GM18507 (cell line): ENCODE data around the gene XIAP.

Experiments used
- DNase-seq: peaks from one replicate; pipeline ENCODE4 v3.0.0; 2011; ENCODE audit warnings: low read depth; ENCODE audit not compliant: insufficient read length; ENCODE audit errors: extremely low spot score
- FAIRE-seq: peaks from 2 replicates; lab custom pipeline; 2011; peaks lifted over from hg19 to GRCh38; lab: Jason Lieb, UNC

Gene XIAP

DNA sequence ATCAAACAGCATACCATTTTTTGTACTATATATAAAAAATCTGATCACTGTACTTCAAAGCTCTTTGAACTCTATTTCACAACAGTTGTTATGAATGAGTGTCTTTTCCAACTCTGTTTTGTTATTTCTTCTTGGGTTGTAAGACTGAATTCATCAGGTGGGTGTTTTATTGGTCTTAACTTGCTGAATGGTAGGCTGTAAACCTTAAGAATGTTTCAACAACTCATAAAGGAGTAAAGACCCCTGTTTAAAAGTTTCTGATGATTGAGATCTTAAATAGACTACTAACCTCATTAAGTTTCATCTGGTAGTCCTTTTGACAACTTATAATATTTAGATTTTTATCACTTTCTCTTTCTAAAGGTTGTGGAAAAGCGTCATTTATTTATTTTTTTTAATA, 83.2 kb downstream of the XIAP start:
- FAIRE-seq (no peak), DNase-seq (no peak)

- FAIRE-seq (no peak), DNase-seq (no peak)
Measured at GRCh38 chrX:123943488-123943887, 83.6 kb downstream of the XIAP start.

- FAIRE-seq: no peak
- no peak for DNase-seq
Measured at GRCh38 chrX:123949846-123950245, 90.0 kb downstream of the XIAP start.

DNA sequence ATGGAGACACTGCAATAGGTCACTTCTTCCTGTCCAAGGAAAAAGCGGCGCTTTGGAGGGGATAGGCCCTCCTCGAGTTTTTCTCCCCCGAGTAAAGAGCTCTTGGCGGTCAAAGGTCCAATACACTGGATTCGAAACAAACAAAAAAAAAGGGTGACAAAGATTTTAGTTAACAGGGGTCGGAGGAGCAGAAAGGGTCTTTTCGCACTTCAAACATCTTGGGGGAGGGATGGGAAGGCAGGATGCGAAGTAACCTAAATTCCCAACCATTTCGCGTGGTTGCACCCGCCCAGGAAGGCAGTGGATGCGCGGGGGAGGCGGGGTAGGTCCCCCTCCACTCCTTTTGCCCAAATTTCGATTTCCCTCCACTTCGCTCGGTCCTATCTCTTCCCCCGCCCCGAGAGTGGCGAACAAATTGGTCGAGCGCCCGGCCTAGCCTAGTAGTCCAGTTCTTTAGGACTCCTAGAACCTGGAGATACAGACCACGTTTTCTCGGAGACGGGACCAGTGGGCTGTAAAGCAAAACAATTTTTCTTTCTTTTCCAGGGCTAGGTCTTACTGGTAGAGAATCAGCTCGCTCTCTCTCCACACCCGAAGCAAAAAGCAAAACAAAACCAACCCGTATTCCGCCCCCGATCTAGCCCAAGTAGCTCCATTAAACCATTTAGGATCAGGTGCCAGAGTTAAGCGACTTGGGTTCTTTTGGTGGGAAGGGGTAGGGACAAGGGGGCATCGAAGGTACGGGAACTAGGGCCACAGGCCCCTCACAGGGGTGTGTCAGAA, 99.6 kb downstream of the XIAP start:
- FAIRE-seq (peak; percentile 63), DNase-seq (no peak)

GRCh38 chrX:123960956-123961267, 101.1 kb downstream of the XIAP start:
- DNase-seq (no peak), FAIRE-seq (no peak)

GRCh38 chrX:123961268-123962005, 101.6 kb downstream of the XIAP start, which contains the start of gene STAG2:
Gene STAG2, plus strand, starts transcription at chrX:123961706. Its CDS starts 60,922 bp downstream, at chrX:124022628.
- no peak for DNase-seq
- peak; percentile 81 for FAIRE-seq

GRCh38 chrX:123962006-123962467, 102.2 kb downstream of the XIAP start:
- peak; percentile 31 for FAIRE-seq
- no peak for DNase-seq

DNA sequence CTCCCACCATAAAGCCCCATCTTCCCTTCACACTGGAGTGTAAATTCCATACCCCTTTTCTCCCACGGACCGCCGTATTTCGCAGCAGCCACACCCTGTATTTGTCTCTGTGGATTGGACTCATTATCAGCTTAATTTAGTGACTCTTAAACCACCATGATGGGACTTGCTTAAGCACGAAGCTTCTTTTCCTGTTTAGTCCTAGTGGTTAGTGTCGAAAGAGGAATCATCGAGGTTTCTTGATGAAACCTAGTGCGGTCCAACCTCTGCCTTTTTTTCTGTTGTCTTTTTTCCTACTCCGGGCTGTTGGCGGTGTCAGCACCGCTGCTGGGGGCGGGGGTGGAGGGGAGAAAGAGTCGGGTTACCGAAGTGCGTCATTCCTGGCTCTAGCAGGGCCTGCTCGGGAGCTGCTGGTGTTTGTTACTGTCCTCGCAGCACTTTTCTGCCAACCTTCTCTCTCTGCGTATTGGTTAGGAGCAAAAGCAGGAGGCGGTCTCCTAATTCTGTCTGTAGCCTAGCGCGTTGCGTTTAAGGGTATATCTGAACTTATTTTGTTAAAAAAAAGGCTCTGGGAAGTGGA, 103.0 kb downstream of the XIAP start:
- DNase-seq (peak; percentile 14), FAIRE-seq (peak; percentile 95)
